ENCODE measurements around the gene CDK2.

GRCh38 chr12:55965240-55965639, 1.4 kb upstream of the CDK2 start:
- TF ChIP-seq NCOA1 (IDR thresholded peaks at IDR 0.05; ENCODE audit: low read depth): no peak
- TF ChIP-seq TOE1 (IDR thresholded peaks at IDR 0.05; ENCODE audit: borderline replicate concordance): no peak
- TF ChIP-seq TOE1 (CRISPR knock-in tag; IDR thresholded peaks at IDR 0.05; ENCODE audit: borderline replicate concordance, low read depth): no peak
- no peak for TF ChIP-seq CTCFL (IDR thresholded peaks at IDR 0.05; ENCODE audit: borderline replicate concordance, insufficient read depth, low read depth, low read length, poor library complexity, severe bottlenecking)
- TF ChIP-seq REST (IDR thresholded peaks at IDR 0.05; ENCODE audit: borderline replicate concordance): no peak
- TF ChIP-seq REST (CRISPR knock-in tag; IDR thresholded peaks at IDR 0.05; ENCODE audit: low read depth): no peak
- no peak for TF ChIP-seq CHD7 (IDR thresholded peaks at IDR 0.05; ENCODE audit: low read depth, low read length)
- no peak for TF ChIP-seq BACH1 (tag; IDR thresholded peaks at IDR 0.05)
- TF ChIP-seq CBFB (CRISPR knock-in tag; IDR thresholded peaks at IDR 0.05): no peak
- no peak for TF ChIP-seq EZH2 (IDR thresholded peaks at IDR 0.05; ENCODE audit: borderline replicate concordance, low read depth, low read length)
- TF ChIP-seq MAFF (IDR thresholded peaks at IDR 0.05; ENCODE audit: low read length): no peak
